Panc1 (cell line): ENCODE measurements around the gene ELOVL2. TPM values are rescaled to one million over a fixed set of nuclear protein-coding genes. Genes with fewer than 3 reads are reported as not detected.

Experiments used
- ATAC-seq: fragments of 200-7000 bp; cut with Tn5 transposase; 2 replicates; pipeline ENCODE4 v1.9.1; 2020; ENCODE audit warnings: mild to moderate bottlenecking, moderate library complexity
- BruUV-seq: library from RNA; stranded (reverse); fragments of 400-500 nt; replicated peaks from 2 replicates; lab custom pipeline; 2021; lab: Mats Ljungman, UMichigan
- CTCF ChIA-PET: fragments of 300-600 bp; sonication (Branson Sonifier 250); formaldehyde crosslinking; loops from one replicate; lab custom pipeline; 2022; ENCODE audit warnings: antibody characterized with exemption; lab: Charles Lee
- POLR2A ChIA-PET: fragments of 300-600 bp; sonication (Branson Sonifier 250); formaldehyde crosslinking; loops from one replicate; lab custom pipeline; 2022; ENCODE audit warnings: antibody characterized with exemption; lab: Charles Lee
- DNase-seq: peaks from one replicate; pipeline ENCODE4 v3.0.0-alpha.2; 2010; ENCODE audit warnings: low read depth, low spot score
- H3K27ac ChIP-seq: 2 replicates; pipeline ENCODE4 v1.5.1; 2011; ENCODE audit warnings: mild to moderate bottlenecking, low read length, inconsistent platforms
- H3K27me3 ChIP-seq: fragments of 200-500 bp; sonication (Bioruptor generic); 2 replicates; pipeline ENCODE4 v1.6.0; 2014; ENCODE audit warnings: low read length, inconsistent platforms; ENCODE audit not compliant: control insufficient read depth, insufficient read depth
- H3K36me3 ChIP-seq: fragments of 200-500 bp; sonication (Bioruptor generic); 2 replicates; pipeline ENCODE4 v1.5.1; 2014; ENCODE audit warnings: inconsistent platforms, mild to moderate bottlenecking, low read length, moderate library complexity; ENCODE audit not compliant: control insufficient read depth, insufficient read depth
- H3K4me1 ChIP-seq: 2 replicates; pipeline ENCODE4 v1.5.1; 2011; ENCODE audit warnings: inconsistent platforms, mild to moderate bottlenecking, low read length, moderate library complexity; ENCODE audit not compliant: control insufficient read depth, insufficient read depth
- H3K4me3 ChIP-seq, 2 experiments: 2 replicates each; pipeline ENCODE4 v1.5.1; 2011 to 2012; ENCODE audit warnings: low read depth in 2 of 2, low read length in 2 of 2, mild to moderate bottlenecking in 2 of 2, inconsistent platforms in 1 of 2, moderate library complexity in 1 of 2
- H3K9me3 ChIP-seq: fragments of 200-500 bp; sonication (Bioruptor generic); 2 replicates; pipeline ENCODE4 v1.5.1; 2014; ENCODE audit warnings: low read depth, mild to moderate bottlenecking, inconsistent platforms, low read length, moderate library complexity; ENCODE audit not compliant: control insufficient read depth, insufficient read depth
- POLR2AphosphoS5 ChIP-seq: IDR thresholded peaks from 2 replicates; pipeline ENCODE4 v1.6.1; 2012; ENCODE audit warnings: mild to moderate bottlenecking, low read depth, low read length, moderate library complexity
- SIN3A ChIP-seq: IDR thresholded peaks from 2 replicates; pipeline ENCODE4 v1.6.1; 2012; ENCODE audit warnings: low read depth, mild to moderate bottlenecking, low read length, moderate library complexity, borderline replicate concordance; ENCODE audit not compliant: insufficient read depth
- TCF7L2 ChIP-seq: IDR thresholded peaks from 2 replicates; pipeline ENCODE4 v1.6.1; 2011; ENCODE audit warnings: mild to moderate bottlenecking, low read depth, low read length, inconsistent platforms
- in situ Hi-C: cut with HindIII; loops from 2 replicates; pipeline ENCODE4 v1.10.0; 2016; ENCODE audit warnings: low sequenced_read_pairs, low pct_unique_long_range_greater_than_20kb
- intact Hi-C: fragments of 100-400 bp; cut with micrococcal nuclease; formaldehyde crosslinking; loops from one replicate; pipeline ENCODE4 v1.10.0; 2022; ENCODE audit not compliant: unreplicated experiment
- total RNA-seq: library from RNA; stranded (reverse); gene quantifications from one replicate; pipeline ENCODE4 v1.2.1, GENCODE V29; 2021; ENCODE audit not compliant: unreplicated experiment
- TF ChIP-seq, protein P1 (sequence below): fragments of 450-650 bp; IDR thresholded peaks from 2 replicates; pipeline ENCODE4 v1.5.1; 2017; ENCODE audit warnings: mild to moderate bottlenecking
- TF ChIP-seq, protein P2 (sequence below), 2 experiments: IDR thresholded peaks; 2 replicates each; pipeline ENCODE4 v1.6.1; 2011 to 2012; ENCODE audit warnings: low read depth in 2 of 2, control low read depth in 1 of 2, low read length in 1 of 2, mild to moderate bottlenecking in 1 of 2, moderate library complexity in 1 of 2; ENCODE audit not compliant: insufficient read depth in 1 of 2

ELOVL2 gene
- total RNA-seq, 1 experiment from 2014 or later, result 27.8 TPM

DNA sequence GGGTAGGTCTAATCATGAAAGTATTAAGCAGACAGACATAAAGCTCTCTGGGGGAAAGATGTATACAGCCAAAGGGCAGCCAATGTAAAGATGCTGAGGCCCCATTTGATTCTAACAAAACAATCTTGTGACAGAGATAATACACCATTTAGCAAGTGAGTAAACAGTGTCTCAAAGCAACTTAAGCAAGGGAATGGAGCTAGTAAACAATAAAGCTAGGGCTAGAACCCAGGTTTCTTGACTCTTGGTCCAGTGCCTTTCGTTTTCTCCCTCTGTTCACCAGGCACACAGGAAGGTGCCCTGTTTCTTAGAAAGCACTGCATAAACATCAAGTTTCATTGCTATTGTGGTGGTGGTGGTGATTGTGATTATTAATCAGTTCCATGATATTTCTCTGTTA, 5.1 kb downstream of the ELOVL2 start:
- ChIA-PET CTCF (interaction anchor here (1.2 kb wide), 1 partner anchor 87 kb away, joined by 4 read pairs; no protein-coding TSS in a partner anchor), POLR2A (interaction anchor here (1.0 to 2.3 kb wide), 2 partner anchors 12 to 420 kb away, joined by 3 to 8 read pairs; no protein-coding TSS in a partner anchor)
- DNase-seq (no peak), ATAC-seq (no peak)
- in situ Hi-C loops, result no loop called here
- peak overlapping the region in 1 of 2 experiments; percentile 23; a peak in 1 of 4 replicates for H3K4me3 ChIP-seq
- intact Hi-C loops, result no loop called here
- H3K9me3 ChIP-seq, result no peaks in the 10 kb centered on the region
- TF ChIP-seq, protein P1, sequence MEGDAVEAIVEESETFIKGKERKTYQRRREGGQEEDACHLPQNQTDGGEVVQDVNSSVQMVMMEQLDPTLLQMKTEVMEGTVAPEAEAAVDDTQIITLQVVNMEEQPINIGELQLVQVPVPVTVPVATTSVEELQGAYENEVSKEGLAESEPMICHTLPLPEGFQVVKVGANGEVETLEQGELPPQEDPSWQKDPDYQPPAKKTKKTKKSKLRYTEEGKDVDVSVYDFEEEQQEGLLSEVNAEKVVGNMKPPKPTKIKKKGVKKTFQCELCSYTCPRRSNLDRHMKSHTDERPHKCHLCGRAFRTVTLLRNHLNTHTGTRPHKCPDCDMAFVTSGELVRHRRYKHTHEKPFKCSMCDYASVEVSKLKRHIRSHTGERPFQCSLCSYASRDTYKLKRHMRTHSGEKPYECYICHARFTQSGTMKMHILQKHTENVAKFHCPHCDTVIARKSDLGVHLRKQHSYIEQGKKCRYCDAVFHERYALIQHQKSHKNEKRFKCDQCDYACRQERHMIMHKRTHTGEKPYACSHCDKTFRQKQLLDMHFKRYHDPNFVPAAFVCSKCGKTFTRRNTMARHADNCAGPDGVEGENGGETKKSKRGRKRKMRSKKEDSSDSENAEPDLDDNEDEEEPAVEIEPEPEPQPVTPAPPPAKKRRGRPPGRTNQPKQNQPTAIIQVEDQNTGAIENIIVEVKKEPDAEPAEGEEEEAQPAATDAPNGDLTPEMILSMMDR, result no peak
- no peak for TF ChIP-seq SIN3A
- no peaks in the 10 kb centered on the region for H3K27me3 ChIP-seq
- no peaks in the 10 kb centered on the region for H3K36me3 ChIP-seq
- BruUV-seq, result no TSS peak
- peak overlapping the region; percentile 70; the same call in 1 of the 2 replicates for H3K27ac ChIP-seq
- H3K4me1 ChIP-seq, result peaks cover 45% of the 10 kb centered on the region

DNA sequence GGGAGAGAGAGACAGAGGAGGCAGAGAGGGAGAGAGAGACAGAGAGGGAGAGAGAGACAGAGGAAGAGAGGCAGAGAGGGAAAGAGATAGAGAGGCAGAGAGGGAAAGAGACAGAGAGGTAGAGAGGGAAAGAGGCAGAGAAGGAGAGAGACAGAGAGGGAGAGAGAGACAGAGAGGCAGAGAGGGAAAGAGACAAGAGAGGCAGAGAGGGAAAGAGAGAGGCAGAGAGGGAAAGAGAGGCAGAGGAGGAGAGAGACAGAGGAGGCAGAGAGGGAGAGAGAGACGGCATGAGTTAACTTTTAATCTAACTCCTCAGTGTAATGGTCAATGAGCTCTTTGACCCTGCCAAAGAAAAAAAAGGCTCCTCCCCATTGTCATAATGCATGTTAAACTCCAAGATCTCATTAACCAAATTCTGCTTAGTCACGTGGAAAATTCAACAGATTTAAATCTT, 7.1 kb downstream of the ELOVL2 start:
- TF ChIP-seq, protein P2, sequence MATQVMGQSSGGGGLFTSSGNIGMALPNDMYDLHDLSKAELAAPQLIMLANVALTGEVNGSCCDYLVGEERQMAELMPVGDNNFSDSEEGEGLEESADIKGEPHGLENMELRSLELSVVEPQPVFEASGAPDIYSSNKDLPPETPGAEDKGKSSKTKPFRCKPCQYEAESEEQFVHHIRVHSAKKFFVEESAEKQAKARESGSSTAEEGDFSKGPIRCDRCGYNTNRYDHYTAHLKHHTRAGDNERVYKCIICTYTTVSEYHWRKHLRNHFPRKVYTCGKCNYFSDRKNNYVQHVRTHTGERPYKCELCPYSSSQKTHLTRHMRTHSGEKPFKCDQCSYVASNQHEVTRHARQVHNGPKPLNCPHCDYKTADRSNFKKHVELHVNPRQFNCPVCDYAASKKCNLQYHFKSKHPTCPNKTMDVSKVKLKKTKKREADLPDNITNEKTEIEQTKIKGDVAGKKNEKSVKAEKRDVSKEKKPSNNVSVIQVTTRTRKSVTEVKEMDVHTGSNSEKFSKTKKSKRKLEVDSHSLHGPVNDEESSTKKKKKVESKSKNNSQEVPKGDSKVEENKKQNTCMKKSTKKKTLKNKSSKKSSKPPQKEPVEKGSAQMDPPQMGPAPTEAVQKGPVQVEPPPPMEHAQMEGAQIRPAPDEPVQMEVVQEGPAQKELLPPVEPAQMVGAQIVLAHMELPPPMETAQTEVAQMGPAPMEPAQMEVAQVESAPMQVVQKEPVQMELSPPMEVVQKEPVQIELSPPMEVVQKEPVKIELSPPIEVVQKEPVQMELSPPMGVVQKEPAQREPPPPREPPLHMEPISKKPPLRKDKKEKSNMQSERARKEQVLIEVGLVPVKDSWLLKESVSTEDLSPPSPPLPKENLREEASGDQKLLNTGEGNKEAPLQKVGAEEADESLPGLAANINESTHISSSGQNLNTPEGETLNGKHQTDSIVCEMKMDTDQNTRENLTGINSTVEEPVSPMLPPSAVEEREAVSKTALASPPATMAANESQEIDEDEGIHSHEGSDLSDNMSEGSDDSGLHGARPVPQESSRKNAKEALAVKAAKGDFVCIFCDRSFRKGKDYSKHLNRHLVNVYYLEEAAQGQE (IDR thresholded peaks at IDR 0.05; ENCODE audit: insufficient read depth in 1 of 2, low read depth in 2 of 2, low read length in 1 of 2), result no peak
- TF ChIP-seq, protein P1, result no peak
- no peak for TF ChIP-seq SIN3A
- no peak for TF ChIP-seq TCF7L2
- no peak for TF ChIP-seq POLR2AphosphoS5
- DNase-seq, result no peak
- no peaks in the 10 kb centered on the region for H3K27me3 ChIP-seq
- H3K4me1 ChIP-seq, result peaks cover 46% of the 10 kb centered on the region
- ATAC-seq, result no peak
- no peaks in the 10 kb centered on the region for H3K36me3 ChIP-seq
- POLR2A ChIA-PET, result no interaction called here
- H3K4me3 ChIP-seq, result no peak overlapping the region
- in situ Hi-C loops (no loop called here), intact Hi-C loops (no loop called here)
- CTCF ChIA-PET, result no interaction called here
- BruUV-seq, result no TSS peak
- H3K27ac ChIP-seq, result peak overlapping the region; percentile 32; the same call in 1 of the 2 replicates
- no peaks in the 10 kb centered on the region for H3K9me3 ChIP-seq
